Mesendoderm (in vitro differentiated cells): ENCODE data around the gene PPP1R27.

Source experiments
- DNase-seq: peaks from one replicate; pipeline ENCODE4 v3.0.0; 2013
- H2AK5ac ChIP-seq: 2 replicates; pipeline ENCODE4 v1.6.1; 2013; ENCODE audit warnings: low read length, inconsistent platforms
- H2BK120ac ChIP-seq: 2 replicates; pipeline ENCODE4 v1.6.1; 2013; ENCODE audit warnings: low read depth, mild to moderate bottlenecking, low read length, moderate library complexity, mixed read lengths
- H2BK15ac ChIP-seq: replicated peaks from 2 replicates; pipeline ENCODE4 v1.6.1; 2013; ENCODE audit warnings: low read depth, mild to moderate bottlenecking, moderate library complexity
- H2BK5ac ChIP-seq: 2 replicates; pipeline ENCODE4 v1.6.1; 2013; ENCODE audit warnings: low read length, inconsistent platforms
- H3K18ac ChIP-seq: 2 replicates; pipeline ENCODE4 v1.6.1; 2013; ENCODE audit warnings: mild to moderate bottlenecking, low read length, mixed read lengths
- H3K23ac ChIP-seq: one replicate; pipeline ENCODE4 v1.6.1; 2013; ENCODE audit warnings: low read length
- H3K27ac ChIP-seq: 2 replicates; pipeline ENCODE4 v1.5.1; 2013; ENCODE audit warnings: low read depth, mild to moderate bottlenecking, inconsistent platforms, low read length, moderate library complexity
- H3K27me3 ChIP-seq: 2 replicates; pipeline ENCODE4 v1.6.1; 2013; ENCODE audit warnings: low read length, control low read depth, mild to moderate bottlenecking, inconsistent platforms; ENCODE audit not compliant: insufficient read depth, poor library complexity
- H3K36me3 ChIP-seq: 2 replicates; pipeline ENCODE4 v1.6.1; 2013; ENCODE audit warnings: low read length, inconsistent platforms; ENCODE audit not compliant: control insufficient read depth, insufficient read depth
- H3K4ac ChIP-seq: one replicate; pipeline ENCODE4 v1.6.1; 2013; ENCODE audit warnings: low read depth, mild to moderate bottlenecking, low read length, moderate library complexity
- H3K4me1 ChIP-seq: 2 replicates; pipeline ENCODE4 v1.6.1; 2013; ENCODE audit warnings: low read depth, low read length, inconsistent platforms; ENCODE audit not compliant: control insufficient read depth
- H3K4me2 ChIP-seq: 2 replicates; pipeline ENCODE4 v1.6.1; 2013; ENCODE audit warnings: low read length
- H3K4me3 ChIP-seq: 2 replicates; pipeline ENCODE4 v1.5.1; 2013; ENCODE audit warnings: mild to moderate bottlenecking, low read length
- H3K56ac ChIP-seq: one replicate; pipeline ENCODE4 v1.6.1; 2013; ENCODE audit warnings: low read length
- H3K79me1 ChIP-seq: 2 replicates; pipeline ENCODE4 v1.6.1; 2013; ENCODE audit warnings: low read length, inconsistent platforms
- H3K79me2 ChIP-seq: 2 replicates; pipeline ENCODE4 v1.6.1; 2013; ENCODE audit warnings: mild to moderate bottlenecking, low read length; ENCODE audit not compliant: control insufficient read depth, insufficient read depth
- H3K9ac ChIP-seq: 2 replicates; pipeline ENCODE4 v1.6.1; 2013; ENCODE audit warnings: low read length, inconsistent platforms
- H4K5ac ChIP-seq: one replicate; pipeline ENCODE4 v1.6.1; 2013; ENCODE audit warnings: low read length
- H4K8ac ChIP-seq: one replicate; pipeline ENCODE4 v1.6.1; 2013; ENCODE audit warnings: low read depth, mild to moderate bottlenecking, control low read depth, low read length, moderate library complexity
- WGBS: extraction: QIAGEN DNeasy Blood & Tissue Kit; methylation state at CpG from one replicate; pipeline ENCODE4 v1.1.7; 2013; ENCODE audit warnings: low lambda C conversion rate, missing lambda C conversion rate; ENCODE audit not compliant: insufficient coverage; ENCODE audit errors: extremely low coverage; 5-methylcytosine and 5-hydroxymethylcytosine counted together

PPP1R27 gene

DNA sequence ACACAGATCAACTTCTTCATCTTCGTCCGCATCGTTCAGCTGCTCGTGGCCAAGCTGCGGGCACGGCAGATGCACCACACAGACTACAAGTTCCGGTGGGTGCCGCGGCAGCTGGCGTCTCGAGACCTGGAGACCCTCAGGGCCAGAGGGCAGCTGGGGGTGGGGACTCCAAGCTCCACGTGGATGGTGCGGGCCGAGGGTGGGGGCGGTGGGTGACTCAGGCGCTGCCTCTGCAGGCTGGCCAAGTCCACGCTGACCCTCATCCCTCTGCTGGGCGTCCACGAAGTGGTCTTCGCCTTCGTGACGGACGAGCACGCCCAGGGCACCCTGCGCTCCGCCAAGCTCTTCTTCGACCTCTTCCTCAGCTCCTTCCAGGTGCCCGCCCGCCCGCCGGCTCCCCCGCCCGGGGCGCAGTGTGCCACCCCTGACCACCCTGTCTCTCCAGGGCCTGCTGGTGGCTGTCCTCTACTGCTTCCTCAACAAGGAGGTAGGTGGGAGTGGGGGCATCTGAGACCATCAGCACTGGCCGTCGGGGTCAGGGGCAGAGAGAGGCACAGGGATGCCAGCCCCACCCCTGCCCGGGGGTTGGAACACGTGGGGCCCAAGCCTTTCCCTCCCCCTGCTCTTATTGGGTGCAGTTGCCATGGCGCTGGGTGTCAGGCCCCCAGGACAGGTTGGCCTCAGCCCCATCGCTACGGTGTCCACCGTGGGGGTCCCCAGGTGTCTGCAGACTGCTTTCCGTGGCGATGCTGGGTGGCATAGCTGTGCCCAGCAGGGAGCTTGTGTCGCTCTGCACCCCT, 22.1 kb downstream of the PPP1R27 start:
- Histone ChIP-seq H3K23ac (no peak overlapping the region), H3K79me1 (no peaks in the 10 kb centered on the region), H3K36me3 (no peaks in the 10 kb centered on the region), H4K5ac (no peak overlapping the region), H3K27me3 (no peaks in the 10 kb centered on the region), H3K4me3 (no peak overlapping the region), H3K4me2 (no peak overlapping the region), H2AK5ac (no peak overlapping the region), H2BK5ac (no peak overlapping the region), H3K79me2 (no peaks in the 10 kb centered on the region), H3K56ac (no peak overlapping the region), H2BK15ac (no peak overlapping the region), H3K27ac (no peak overlapping the region), H3K4me1 (no peaks in the 10 kb centered on the region), H2BK120ac (no peak overlapping the region), H3K18ac (no peak overlapping the region), H4K8ac (no peak overlapping the region), H3K4ac (no peak overlapping the region), H3K9ac (no peak overlapping the region)
- no peak for DNase-seq
- WGBS = no CpG with 5 or more reads among the region's 45 CpGs

- no peak overlapping the region for H3K56ac ChIP-seq
- H3K18ac ChIP-seq = no peak overlapping the region
- no peaks in the 10 kb centered on the region for H3K4me1 ChIP-seq
- H3K4me3 ChIP-seq = no peak overlapping the region
- no peak overlapping the region for H3K9ac ChIP-seq
- H2BK5ac ChIP-seq = no peak overlapping the region
- DNase-seq = no peak
- no peak overlapping the region for H2BK120ac ChIP-seq
- no peaks in the 10 kb centered on the region for H3K79me1 ChIP-seq
- no peak overlapping the region for H3K23ac ChIP-seq
- no peak overlapping the region for H3K4ac ChIP-seq
- H2BK15ac ChIP-seq = no peak overlapping the region
- no peak overlapping the region for H4K8ac ChIP-seq
- H4K5ac ChIP-seq = no peak overlapping the region
- H3K27ac ChIP-seq = no peak overlapping the region
- no peaks in the 10 kb centered on the region for H3K27me3 ChIP-seq
- no peaks in the 10 kb centered on the region for H3K79me2 ChIP-seq
- H2AK5ac ChIP-seq = no peak overlapping the region
- no peak overlapping the region for H3K4me2 ChIP-seq
- no peaks in the 10 kb centered on the region for H3K36me3 ChIP-seq
- WGBS = no CpG with 5 or more reads among the region's 24 CpGs
These were observed 22.9 kb downstream of the PPP1R27 start for GRCh38 chr17:81811705-81812570.

- Histone ChIP-seq H2BK5ac (no peak overlapping the region), H3K4me3 (no peak overlapping the region)
- no CpG with 5 or more reads among the region's 42 CpGs for WGBS
These were observed 23.8 kb downstream of the PPP1R27 start for GRCh38 chr17:81810892-81811704.

DNA sequence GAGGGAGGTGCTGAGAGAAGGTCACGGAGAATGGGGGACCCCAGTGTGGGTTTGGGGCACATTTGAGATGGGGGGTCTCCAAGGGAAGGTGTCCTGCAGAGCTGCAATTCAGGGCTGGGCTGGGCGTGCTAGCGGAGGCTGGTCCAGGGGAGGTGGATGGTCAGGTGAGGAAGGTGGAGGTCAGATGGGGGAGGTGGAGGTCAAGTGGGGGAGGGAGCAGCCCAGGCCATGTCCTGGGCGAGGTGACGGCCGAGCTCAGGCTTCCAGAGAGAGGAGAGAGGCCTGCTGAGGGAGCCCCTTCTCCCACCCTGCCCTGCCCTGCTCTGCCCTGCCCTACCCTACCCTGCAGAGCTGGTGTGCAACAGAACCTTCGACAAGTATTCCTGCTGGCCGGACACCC, 24.4 kb downstream of the PPP1R27 start:
- H2BK15ac ChIP-seq = no peak overlapping the region
- H2AK5ac ChIP-seq = no peak overlapping the region
- H3K4ac ChIP-seq = no peak overlapping the region
- DNase-seq = no peak
- H4K5ac ChIP-seq = no peak overlapping the region
- no peaks in the 10 kb centered on the region for H3K36me3 ChIP-seq
- no peak overlapping the region for H3K9ac ChIP-seq
- H2BK120ac ChIP-seq = no peak overlapping the region
- WGBS = no CpG with 5 or more reads among the region's 8 CpGs
- H3K79me1 ChIP-seq = no peaks in the 10 kb centered on the region
- no peak overlapping the region for H3K23ac ChIP-seq
- no peak overlapping the region for H3K18ac ChIP-seq
- H3K4me3 ChIP-seq = no peak overlapping the region
- no peak overlapping the region for H3K4me2 ChIP-seq
- no peak overlapping the region for H3K56ac ChIP-seq
- H3K79me2 ChIP-seq = no peaks in the 10 kb centered on the region
- H3K27ac ChIP-seq = no peak overlapping the region
- H4K8ac ChIP-seq = no peak overlapping the region
- no peaks in the 10 kb centered on the region for H3K4me1 ChIP-seq
- no peak overlapping the region for H2BK5ac ChIP-seq
- H3K27me3 ChIP-seq = peaks cover 2% of the 10 kb centered on the region

More at GRCh38 chr17:81810892-81811704, 23.8 kb downstream of the PPP1R27 start:
- Histone ChIP-seq H3K79me2 (no peaks in the 10 kb centered on the region), H3K36me3 (no peaks in the 10 kb centered on the region), H3K4me1 (no peaks in the 10 kb centered on the region), H2AK5ac (no peak overlapping the region), H2BK15ac (no peak overlapping the region), H4K8ac (no peak overlapping the region), H3K56ac (no peak overlapping the region), H3K27me3 (peaks cover 2% of the 10 kb centered on the region), H3K18ac (no peak overlapping the region), H2BK120ac (no peak overlapping the region), H3K27ac (no peak overlapping the region), H4K5ac (no peak overlapping the region), H3K4ac (no peak overlapping the region), H3K4me2 (no peak overlapping the region), H3K79me1 (no peaks in the 10 kb centered on the region), H3K23ac (no peak overlapping the region), H3K9ac (no peak overlapping the region)
- no peak for DNase-seq

- no peak for DNase-seq
- Histone ChIP-seq H3K4me3 (no peak overlapping the region), H3K18ac (no peak overlapping the region), H4K8ac (no peak overlapping the region), H3K79me1 (no peaks in the 10 kb centered on the region), H3K9ac (no peak overlapping the region), H3K36me3 (no peaks in the 10 kb centered on the region), H2BK120ac (no peak overlapping the region), H3K56ac (no peak overlapping the region), H2AK5ac (no peak overlapping the region), H2BK15ac (no peak overlapping the region), H4K5ac (no peak overlapping the region), H3K27ac (no peak overlapping the region), H3K4ac (no peak overlapping the region), H2BK5ac (no peak overlapping the region), H3K27me3 (peaks cover 8% of the 10 kb centered on the region), H3K4me2 (no peak overlapping the region), H3K4me1 (no peaks in the 10 kb centered on the region), H3K23ac (no peak overlapping the region), H3K79me2 (no peaks in the 10 kb centered on the region)
- no CpG with 5 or more reads among the region's 7 CpGs for WGBS
These were observed 25.3 kb downstream of the PPP1R27 start for GRCh38 chr17:81809556-81809998.
